ENCODE results near the gene SOD3. TPM values are rescaled to one million over a fixed set of nuclear protein-coding genes. Genes with fewer than 3 reads are reported as not detected.

The SOD3 gene, protein sequence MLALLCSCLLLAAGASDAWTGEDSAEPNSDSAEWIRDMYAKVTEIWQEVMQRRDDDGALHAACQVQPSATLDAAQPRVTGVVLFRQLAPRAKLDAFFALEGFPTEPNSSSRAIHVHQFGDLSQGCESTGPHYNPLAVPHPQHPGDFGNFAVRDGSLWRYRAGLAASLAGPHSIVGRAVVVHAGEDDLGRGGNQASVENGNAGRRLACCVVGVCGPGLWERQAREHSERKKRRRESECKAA
- not detected for total RNA-seq (ENCODE audit: unreplicated experiment)
- long read RNA-seq, result 0 reads

DNA sequence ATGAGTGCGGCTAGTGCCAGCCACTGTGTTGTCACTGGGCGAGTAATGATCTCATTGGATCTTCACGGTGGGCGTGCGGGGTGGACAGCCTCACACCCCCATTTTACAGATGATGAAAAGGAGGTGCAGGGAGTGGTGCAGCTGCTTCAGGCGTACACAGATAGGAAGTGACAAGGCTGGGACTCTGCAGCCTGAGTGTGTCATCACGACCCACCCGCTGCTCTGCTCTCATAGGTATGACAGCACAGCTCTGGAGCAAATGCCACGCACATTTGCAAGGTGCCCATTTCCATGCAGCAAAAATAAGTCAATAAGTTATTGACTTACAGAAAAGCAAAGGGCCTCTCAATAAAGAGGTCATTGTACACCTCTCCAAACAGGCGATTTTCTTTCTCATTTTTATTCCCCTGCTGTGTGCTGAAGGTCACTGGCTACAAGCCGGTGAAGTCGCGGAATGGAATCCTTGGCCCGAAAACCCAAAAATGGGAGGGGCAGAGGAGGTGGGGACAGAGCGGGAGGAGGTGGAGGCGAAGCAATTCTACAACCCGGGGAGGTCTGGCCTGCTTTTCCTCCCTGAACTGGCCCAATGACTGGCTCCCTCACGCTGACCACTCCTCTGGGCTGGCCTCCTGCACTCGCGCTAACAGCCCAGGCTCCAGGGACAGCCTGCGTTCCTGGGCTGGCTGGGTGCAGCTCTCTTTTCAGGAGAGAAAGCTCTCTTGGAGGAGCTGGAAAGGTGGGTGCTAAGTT is at the start of gene SOD3:
SOD3 (plus strand) TSS at position 658 of the 750 bp plus-strand sequence. CDS start 3,949 bp downstream, outside the sequence.
- Mint-ChIP-seq H3K27me3 (ENCODE audit: unreplicated experiment) (peaks cover 8% of the 10 kb centered on the region), H3K9me3 (ENCODE audit: unreplicated experiment) (peaks cover 5% of the 10 kb centered on the region), H3K4me1 (ENCODE audit: low read depth, unreplicated experiment) (peaks cover 5% of the 10 kb centered on the region), H3K36me3 (ENCODE audit: unreplicated experiment) (peaks cover 12% of the 10 kb centered on the region), H3K4me3 (ENCODE audit: unreplicated experiment) (peak within 1 kb of the TSS; percentile 63), H3K27ac (ENCODE audit: unreplicated experiment) (no peak within 1 kb of the TSS)
- DNase-seq, result peak; percentile 27
- TF ChIP-seq, protein P1, sequence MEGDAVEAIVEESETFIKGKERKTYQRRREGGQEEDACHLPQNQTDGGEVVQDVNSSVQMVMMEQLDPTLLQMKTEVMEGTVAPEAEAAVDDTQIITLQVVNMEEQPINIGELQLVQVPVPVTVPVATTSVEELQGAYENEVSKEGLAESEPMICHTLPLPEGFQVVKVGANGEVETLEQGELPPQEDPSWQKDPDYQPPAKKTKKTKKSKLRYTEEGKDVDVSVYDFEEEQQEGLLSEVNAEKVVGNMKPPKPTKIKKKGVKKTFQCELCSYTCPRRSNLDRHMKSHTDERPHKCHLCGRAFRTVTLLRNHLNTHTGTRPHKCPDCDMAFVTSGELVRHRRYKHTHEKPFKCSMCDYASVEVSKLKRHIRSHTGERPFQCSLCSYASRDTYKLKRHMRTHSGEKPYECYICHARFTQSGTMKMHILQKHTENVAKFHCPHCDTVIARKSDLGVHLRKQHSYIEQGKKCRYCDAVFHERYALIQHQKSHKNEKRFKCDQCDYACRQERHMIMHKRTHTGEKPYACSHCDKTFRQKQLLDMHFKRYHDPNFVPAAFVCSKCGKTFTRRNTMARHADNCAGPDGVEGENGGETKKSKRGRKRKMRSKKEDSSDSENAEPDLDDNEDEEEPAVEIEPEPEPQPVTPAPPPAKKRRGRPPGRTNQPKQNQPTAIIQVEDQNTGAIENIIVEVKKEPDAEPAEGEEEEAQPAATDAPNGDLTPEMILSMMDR (IDR thresholded peaks at IDR 0.05; ENCODE audit: partially characterized antibody, unreplicated experiment), result no peak

DNA sequence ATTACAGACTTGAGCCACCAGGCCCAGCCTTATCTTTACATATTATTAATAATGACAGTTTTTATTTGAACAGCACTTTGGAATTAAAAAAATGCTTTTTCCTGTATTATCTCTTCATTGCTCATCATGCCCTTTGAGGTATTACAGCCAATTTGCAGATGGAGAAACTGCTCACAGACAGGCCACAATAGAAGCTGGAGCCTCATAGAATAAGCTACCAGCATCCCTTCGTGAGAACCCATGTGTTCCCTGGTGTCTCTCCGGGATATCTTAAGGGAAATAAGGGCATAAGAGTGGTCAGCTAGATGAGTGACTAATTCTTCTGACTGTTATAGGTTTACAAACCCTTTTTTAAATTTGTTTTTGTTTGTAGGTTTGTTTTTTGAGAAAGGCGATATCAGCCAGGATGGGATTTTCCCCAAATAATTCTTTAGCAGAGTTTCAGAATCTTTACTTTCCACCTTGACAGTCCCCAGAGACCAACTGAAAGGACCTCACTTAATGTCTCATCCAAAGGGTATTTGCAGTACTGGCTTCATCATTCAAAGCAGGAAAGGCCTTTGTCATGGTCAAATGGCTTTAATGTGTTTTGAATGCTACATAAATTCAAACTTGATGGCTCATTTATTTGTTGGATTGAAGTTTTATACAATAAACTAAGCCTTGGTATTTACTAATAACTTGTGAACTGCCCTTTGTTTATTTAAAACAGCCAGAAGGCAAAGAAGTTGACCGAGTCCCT is 48.0 kb upstream of the SOD3 start:
- H3K9me3 Mint-ChIP-seq (ENCODE audit: unreplicated experiment), result no peaks in the 10 kb centered on the region
- no peak overlapping the region for H3K27ac Mint-ChIP-seq (ENCODE audit: unreplicated experiment)
- no peaks in the 10 kb centered on the region for H3K4me1 Mint-ChIP-seq (ENCODE audit: low read depth, unreplicated experiment)
- TF ChIP-seq, protein P1 (IDR thresholded peaks at IDR 0.05; ENCODE audit: partially characterized antibody, unreplicated experiment), result no peak
- no peaks in the 10 kb centered on the region for H3K27me3 Mint-ChIP-seq (ENCODE audit: unreplicated experiment)
- H3K4me3 Mint-ChIP-seq (ENCODE audit: unreplicated experiment), result no peak overlapping the region
- no peak for DNase-seq
- H3K36me3 Mint-ChIP-seq (ENCODE audit: unreplicated experiment), result peaks cover 3% of the 10 kb centered on the region

DNA sequence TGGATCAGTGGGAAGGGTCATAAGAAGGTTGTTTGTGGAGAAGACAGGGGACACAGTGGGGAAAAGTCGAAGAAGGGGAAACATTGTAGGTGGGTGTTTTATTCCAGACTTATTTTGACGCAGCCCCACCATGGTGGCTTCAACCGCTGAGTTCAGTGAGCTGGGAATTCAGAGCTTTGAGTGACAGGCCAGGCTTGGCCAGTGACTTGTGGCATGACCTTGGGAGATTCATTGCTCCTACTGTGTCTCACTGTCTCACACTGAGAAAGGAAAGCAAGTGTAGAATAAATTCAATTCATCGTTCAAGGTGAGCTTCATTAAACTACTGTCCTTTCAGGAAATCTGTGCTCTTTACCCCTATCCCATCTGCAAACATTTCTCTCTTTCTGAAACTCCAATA is 47.4 kb upstream of the SOD3 start:
- Mint-ChIP-seq H3K27ac (ENCODE audit: unreplicated experiment) (no peak overlapping the region), H3K4me1 (ENCODE audit: low read depth, unreplicated experiment) (no peaks in the 10 kb centered on the region), H3K36me3 (ENCODE audit: unreplicated experiment) (peaks cover 3% of the 10 kb centered on the region), H3K4me3 (ENCODE audit: unreplicated experiment) (no peak overlapping the region), H3K9me3 (ENCODE audit: unreplicated experiment) (no peaks in the 10 kb centered on the region), H3K27me3 (ENCODE audit: unreplicated experiment) (no peaks in the 10 kb centered on the region)
- TF ChIP-seq, protein P1 (IDR thresholded peaks at IDR 0.05; ENCODE audit: partially characterized antibody, unreplicated experiment), result no peak
- no peak for DNase-seq

DNA sequence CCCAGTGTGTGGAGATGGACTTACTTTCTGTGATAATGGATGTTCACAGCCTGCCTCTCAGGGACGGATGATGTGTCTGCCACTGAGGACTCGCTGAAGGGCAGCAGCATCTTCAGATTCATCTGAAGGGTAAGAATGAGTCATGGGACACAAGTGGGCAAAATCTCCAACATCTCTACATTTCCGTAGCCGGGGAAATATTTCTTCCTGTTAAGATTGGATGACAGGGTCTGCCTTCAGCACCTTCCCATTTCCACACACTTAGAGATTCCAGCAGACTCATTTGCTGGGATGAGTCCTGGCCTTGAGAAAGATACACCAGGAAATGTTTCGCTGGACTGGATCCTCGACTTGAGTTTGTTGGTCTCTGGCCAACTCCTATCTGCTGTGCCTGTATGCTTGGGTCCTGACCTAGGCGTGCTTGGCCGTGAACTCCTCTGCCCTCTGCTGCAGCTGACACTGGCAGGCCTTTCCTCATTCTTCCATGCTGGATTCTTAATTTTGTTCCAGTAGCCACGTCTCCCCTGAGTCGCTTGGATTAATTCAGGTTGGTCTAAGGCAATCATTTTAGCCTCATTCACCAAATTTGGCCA is 46.5 kb upstream of the SOD3 start:
- TF ChIP-seq, protein P1 (IDR thresholded peaks at IDR 0.05; ENCODE audit: partially characterized antibody, unreplicated experiment), result no peak
- Mint-ChIP-seq H3K36me3 (ENCODE audit: unreplicated experiment) (peaks cover 3% of the 10 kb centered on the region), H3K4me3 (ENCODE audit: unreplicated experiment) (no peak overlapping the region), H3K27ac (ENCODE audit: unreplicated experiment) (no peak overlapping the region), H3K27me3 (ENCODE audit: unreplicated experiment) (no peaks in the 10 kb centered on the region), H3K4me1 (ENCODE audit: low read depth, unreplicated experiment) (no peaks in the 10 kb centered on the region), H3K9me3 (ENCODE audit: unreplicated experiment) (no peaks in the 10 kb centered on the region)
- DNase-seq, result no peak
